Measurements from ENCODE around the gene GABRB3.
"Not testable (repeated sequence)": the region's sequence is repeated elsewhere in the genome, so short reads cannot be mapped to it uniquely, and the experiment has no call there.

GABRB3 gene

DNA sequence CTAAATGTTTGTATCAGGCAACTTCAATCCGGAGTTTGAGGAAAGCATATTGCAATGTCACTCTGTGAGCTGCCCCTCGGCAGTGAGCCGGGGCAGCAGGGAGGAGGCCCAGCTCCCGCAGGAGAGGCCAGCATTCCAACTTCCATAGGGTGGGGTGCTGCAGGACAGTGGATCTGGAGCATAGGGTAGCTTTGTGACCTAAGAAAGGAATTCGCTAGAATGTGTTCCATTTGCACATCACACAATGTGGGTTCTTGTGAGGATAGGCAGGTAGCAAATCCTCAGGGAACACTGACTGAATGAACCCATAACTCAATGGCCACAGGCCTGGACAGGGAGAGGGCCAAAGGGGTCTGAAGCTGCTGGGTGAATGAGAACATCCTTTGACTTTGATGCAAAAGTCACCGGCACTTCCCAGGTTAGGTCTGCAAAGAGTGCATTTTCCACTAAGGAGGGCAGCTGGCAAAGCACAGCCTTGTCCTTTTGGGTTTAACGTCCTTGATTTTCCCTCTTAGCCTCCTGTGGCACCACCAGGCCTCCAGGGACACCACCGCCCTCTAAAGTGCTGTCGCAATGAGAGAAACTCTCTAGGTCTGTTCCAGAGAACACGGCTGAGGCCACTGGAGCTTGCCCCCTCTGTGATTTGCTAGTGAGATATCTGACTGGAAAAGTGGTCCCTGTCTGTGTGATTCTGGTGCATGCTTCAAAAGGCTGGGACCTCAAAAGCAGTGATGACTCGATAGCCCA is 36.2 kb downstream of the GABRB3 start:
- no peak for DNase-seq (ENCODE audit: low spot score)

DNA sequence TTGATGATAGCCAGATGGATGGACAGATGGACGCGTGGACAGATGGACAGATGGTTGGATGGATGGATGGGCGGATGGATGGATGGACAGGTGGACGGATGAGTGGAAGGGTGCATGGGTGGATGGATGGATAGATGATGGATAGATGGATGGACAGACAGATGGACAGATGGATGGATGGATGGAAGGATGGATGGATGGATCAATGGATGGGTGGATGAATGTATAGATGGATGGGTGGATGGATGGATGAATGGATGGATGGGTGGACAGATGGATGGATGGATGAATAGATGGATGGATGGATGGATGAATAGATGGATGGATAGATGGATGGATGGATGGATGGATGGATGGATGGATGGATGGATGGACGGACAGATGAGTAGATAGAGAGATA is 40.9 kb downstream of the GABRB3 start:
- no peak for DNase-seq (ENCODE audit: low spot score)

DNA sequence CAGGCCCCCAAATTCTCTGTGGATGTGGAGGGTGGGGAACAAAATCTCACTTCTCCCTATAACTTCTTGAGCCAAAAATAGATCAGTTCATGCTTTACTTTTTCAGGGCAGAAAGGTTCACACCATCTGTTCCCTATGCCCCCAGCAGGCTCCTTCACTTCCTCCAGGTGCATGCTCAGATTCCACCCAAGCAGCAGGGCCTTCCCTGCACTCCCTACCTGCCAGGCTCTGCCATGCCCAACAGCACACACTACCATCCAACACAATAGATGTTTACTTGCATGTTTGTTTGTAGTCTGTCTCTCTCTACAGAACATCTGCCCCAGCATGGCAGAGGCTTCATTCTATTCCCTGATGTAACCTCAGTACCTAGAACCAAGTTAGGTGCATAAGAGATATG is 43.3 kb downstream of the GABRB3 start:
- no peak for DNase-seq (ENCODE audit: low spot score)

DNA sequence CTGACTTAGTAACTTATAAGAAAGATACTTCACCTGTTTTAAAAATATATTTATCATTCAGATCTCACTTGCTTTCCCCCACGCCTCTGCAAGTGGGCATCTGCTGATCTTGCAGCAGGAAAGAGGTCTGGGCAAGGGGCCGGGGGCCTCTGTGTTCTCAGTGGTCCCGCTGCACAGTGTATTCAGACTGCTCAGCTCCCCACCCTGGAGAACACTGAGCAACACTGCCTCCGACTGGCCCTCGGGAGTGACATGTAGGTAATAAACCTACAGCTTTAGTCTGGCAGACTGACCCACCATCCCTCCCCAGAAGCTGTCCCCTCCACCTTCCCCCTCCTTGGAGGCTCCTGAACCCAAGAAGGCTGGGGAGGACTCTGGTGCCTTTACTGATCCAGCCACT is 43.8 kb downstream of the GABRB3 start:
- DNase-seq (ENCODE audit: low spot score) = no peak

DNA sequence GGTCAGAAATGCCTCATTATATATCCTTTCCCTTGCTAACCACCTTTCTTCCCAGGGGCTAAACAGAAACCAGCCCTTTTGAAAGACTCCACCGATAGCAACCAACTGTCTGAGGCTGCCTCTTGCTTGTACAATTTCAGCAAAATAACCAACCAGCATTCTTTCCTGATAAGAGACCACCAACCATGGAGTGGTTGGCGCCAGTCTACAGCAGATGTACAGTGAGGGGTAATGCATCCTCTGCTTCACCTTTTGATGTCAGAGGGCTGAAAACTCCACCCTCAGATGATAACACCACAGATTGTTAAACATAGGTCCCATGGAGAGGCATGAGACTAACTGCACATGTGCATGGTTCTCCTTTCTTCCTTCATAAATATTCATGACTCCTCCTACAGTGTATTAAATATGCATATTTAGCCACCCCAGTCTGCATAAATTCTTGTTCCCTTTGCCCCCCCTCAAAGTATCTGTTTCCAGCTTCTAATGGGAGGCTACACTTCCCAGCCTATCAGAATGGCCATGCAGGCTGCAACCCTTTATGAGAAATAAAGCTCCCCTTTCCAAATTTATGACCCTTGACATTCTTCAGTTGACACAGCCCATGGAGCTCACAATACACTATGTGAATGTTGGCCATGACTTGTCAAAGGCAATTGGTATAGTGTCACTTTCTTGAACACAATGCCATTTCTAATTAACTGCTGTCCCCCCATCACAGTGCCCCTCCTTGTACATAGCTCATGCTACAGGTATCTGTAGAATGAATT is 48.3 kb downstream of the GABRB3 start:
- DNase-seq (ENCODE audit: low spot score) = no peak

DNA sequence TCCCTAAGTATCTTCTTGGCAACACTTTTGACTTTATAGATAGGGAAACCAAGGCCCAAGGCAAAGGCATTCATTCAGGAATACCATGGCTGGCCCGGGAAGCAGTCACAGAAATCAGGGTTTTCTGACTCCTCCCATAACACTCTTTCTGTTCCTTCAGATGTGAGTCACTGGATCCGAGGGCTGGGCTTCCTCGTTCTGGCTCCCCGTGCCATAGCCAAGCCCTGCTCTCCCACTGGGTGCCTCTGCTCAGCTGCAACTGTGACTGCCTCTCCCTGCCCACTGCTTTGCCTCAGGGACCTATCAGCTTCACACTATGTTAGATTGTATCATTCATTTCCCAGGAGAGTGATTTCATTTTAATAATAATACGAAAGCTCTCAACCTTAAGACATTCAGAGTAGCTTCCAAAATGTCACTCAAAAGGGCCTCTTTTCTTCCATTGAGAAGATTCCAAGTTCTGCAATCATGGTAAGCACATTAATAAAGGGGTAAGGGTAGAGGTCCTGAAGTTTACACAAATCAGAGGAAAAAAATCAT is 50.2 kb downstream of the GABRB3 start:
- no peak for DNase-seq (ENCODE audit: low spot score)

DNA sequence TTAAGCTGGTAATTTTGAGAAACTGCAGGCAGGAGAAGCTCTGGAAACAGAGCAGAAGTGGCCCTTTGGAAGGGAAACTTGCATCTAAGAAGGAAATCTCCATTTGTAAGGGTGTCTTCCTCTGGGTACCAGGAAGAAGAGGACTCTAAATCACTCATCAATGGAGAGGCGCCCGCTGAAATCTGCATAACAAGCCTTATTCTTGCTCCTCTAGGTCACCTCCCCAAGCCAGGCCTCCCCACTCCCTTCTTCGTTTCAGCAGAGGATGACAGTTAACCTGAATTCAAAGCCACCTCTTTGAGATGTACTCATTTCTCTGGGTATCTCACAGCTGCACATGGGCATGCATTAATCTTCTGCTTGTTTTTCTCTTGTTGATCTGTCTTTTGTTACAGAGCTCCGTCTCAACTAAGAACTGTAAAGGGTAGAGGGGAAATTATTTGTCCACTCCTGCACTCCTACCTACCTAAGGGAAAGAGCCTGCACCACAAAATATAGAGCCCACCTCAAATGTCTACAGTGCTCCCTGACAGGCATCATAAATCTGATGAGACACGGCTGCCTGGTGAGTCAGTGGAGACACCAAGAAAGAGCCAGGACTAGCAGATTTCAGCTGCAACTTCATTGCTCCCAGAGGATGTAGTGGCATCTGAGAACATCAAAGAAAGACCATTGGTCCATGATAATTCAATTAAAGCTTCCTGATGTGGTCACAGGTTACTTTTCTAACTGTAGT is 51.5 kb downstream of the GABRB3 start:
- DNase-seq (ENCODE audit: low spot score) = no peak

DNA sequence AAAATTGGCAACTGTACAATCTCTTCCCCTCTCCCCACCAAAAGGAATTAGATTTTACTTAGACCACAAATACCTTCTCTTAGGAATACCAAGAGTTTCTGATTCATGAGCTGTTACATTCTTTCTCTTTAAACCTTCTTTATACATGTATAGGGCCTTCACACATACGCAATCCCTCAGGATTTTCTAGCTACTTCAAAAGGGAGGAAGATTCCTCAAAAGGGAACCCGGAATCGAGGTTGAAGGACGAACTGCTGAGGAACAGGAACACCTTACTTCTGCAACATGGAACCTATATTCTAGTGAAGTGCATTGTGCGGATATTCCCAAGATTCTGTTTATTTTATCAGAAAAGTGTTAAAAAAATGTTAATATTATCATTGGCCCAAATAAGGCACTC is 52.3 kb downstream of the GABRB3 start:
- DNase-seq (ENCODE audit: low spot score) = no peak

DNA sequence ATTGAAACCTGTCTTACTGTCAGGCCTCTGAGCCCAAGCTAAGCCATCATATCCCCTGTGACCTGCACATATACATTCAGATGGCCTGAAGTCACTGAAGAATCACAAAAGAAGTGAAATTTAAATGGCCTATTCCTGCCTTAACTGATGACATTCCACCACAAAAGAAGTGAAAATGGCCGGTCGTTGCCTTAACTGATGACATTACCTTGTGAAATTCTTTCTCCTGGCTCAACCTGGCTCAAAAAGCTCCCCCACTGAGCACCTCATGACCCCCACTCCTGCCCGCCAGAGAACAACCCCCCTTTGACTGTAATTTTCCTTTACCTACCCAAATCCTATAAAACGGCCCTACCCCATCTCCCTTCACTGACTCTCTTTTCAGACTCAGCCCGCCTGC is 53.0 kb downstream of the GABRB3 start:
- DNase-seq (ENCODE audit: low spot score) = not testable (repeated sequence)

DNA sequence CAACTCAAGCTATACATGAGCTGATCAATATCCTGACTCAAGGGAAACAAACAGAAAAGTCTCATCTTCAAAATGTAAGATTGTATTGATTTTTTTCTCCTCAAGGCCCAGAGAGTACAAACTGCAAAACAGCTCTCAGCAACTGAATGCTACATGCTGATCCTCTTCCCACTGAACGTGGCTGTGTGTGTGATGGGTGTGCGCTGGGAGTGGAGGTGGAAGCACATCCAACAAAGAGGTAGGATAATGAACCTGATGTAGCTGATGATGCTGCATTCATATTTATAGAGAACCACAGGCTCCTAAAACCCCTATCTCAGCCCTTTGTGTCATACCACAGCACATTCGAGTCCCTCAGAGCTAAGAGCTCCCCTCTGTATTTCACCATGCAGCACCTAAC is 56.8 kb downstream of the GABRB3 start:
- DNase-seq (ENCODE audit: low spot score) = no peak

DNA sequence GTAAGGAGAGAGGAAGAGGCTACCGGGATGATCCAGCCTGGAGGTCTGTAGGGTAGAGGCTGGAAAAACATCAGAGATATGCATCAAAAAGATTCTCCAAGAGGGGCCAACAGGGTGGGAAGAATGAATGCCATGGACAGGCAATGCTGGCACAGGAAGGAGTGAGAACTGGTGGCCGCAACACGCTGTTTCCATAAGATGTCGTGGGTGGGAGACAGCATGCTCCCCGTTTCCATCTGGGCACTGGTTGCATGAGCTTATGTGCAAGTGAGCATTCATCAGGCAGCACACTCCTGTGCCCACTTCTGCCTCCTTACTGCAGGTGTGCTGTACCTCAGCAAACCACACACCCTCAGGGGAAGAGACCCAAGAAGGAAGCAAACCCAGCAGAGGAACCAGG is 59.4 kb downstream of the GABRB3 start:
- DNase-seq (ENCODE audit: low spot score) = no peak

DNA sequence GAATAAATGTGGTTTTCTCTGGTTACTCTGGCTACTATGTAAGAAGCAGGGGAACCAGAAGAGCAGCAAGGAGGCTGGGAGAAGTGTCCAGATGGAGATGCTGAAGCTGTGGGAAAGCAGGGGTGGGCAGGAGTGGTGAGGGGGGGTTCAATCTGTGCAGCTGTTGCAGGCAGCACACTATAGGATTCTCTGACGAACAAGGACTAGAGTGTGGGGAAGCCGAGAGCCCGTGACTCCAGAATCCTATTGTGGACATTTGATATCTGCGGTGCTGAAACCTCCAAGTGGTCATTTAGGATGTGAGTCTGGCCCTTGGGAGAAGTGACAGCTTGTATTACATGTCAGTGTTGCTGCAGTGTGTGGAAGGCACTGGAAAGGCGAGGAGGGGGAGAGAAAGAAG is 60.5 kb downstream of the GABRB3 start:
- DNase-seq (ENCODE audit: low spot score) = no peak

DNA sequence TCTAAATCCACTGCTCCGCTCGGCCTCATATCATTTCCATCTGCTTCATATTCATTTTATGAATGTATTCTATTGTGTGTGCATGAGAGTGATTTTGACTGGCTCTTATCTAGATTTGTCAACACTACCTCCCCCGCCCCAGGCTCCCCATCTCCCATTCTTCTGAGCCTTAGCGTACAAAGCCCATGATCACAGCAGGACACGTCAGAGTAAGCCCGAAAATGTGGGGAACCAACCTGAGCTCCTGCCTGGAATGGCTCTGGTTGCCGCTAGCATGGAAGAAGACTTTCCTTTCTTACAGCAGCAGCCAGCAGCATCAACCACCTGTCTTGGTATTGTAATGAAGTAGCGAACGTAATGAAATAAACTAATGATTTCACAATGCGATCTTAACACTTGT is 61.4 kb downstream of the GABRB3 start:
- DNase-seq (ENCODE audit: low spot score) = no peak

DNA sequence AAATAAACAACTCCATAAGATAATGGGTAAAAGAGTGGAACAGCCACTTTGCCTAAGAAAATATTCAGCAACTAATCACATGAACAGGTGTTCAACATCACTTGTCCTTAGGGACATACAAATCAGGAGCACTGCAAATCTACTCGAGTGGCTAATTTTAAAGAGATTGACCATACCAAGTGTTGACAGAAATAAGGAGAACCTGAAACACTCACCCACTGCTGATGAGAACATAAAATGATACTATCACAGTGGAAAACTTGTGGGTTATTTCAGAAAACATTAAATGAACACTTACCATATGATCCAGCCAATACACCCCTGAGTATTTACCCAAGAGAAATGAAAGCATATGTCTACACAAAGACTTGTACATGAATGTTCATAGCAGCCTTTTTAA is 70.5 kb downstream of the GABRB3 start:
- no peak for DNase-seq (ENCODE audit: low spot score)

DNA sequence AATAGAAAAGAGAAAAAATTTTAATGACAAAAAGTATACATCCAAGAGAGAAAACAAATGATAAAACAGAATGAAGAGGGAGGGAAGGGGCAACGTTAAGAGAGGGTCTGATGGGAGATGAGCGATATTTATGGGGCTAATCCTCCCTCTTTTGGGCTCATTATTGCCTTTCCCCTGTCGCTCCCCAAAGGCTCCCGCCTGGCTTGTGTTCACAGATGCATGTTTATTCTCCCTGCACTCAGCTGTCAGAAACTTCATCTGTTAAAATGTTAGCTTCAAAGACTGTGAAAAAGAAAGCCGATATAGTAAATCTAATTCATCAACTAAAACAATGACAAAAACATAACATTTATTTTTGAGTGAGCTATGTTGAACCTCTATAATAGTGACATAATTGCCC is 74.3 kb downstream of the GABRB3 start:
- no peak for DNase-seq (ENCODE audit: low spot score)

DNA sequence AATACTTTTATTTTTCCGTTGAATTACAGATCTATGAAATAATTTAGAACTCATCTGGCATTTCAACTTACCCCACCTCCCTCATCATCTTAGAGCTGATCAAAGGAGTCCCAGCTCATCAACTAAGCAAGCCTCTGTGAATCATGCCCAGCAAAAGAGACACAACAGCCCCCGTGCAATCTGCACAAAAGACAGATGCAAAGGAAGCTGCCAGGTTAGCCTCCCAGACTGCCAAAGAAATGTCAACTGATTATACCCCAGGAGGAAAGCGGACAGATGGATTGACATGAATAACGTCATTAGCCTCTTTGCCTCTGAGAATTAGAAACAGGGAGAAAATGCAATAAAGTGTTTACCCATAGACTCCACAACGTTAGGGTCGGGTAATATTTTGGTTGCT is 75.0 kb downstream of the GABRB3 start:
- DNase-seq (ENCODE audit: low spot score) = no peak

DNA sequence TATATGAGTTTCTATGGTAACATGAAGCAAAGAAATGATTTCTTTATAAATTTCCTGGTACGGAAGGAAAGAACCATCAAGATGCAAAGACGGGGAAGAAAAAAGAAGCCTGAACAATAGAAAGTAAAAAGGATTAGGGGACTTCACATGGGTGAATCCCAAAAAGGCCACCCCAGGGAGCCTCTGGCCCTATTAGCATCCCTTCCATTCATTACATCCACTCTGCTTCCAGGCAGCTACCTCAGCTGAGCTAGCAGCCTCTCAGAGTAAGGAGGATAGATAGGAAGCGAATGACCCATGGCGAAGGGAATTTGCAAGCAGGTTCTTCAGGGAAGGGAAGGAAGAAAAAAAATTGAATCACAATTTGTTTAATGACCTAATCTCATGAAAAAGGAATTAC is 81.6 kb downstream of the GABRB3 start:
- no peak for DNase-seq (ENCODE audit: low spot score)

DNA sequence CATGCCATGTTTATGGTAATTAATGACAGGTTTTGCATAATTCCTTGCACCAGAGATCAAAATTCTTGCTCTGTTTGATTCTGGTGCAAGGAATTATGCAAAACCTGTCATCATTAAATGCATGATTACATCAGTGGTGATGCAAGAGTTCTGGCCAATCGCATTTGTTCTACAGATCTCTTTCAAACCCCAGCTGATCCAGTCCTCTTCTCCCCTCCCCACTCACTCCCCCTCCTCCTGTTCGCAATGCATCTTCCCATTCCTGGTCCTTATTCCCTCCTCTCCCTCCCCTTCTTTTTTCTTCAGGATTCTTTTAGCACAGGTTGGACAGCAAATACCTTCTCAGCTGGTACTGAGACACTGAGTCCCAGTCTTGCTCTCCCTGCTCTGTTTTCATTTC is 82.1 kb downstream of the GABRB3 start:
- DNase-seq (ENCODE audit: low spot score) = no peak

DNA sequence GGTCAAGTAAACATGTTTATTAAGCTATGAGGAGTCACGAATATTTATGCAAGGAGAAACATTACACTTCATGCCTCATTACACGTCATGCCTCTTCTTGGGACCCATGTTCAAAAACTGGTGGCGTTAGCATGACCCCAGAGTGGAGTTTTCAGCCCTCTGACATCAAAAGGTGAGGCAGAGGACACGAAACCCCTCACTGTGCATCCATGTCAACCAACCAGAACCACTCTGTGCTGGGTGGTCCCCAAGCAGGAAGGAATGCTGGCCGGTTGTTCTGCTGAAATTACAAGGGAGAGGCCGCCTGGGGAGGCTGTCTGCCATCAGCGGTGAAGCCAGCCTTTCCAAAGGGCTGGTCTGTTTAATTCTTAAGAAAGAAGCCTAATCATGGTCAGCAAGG is 83.4 kb downstream of the GABRB3 start:
- DNase-seq (ENCODE audit: low spot score) = no peak

DNA sequence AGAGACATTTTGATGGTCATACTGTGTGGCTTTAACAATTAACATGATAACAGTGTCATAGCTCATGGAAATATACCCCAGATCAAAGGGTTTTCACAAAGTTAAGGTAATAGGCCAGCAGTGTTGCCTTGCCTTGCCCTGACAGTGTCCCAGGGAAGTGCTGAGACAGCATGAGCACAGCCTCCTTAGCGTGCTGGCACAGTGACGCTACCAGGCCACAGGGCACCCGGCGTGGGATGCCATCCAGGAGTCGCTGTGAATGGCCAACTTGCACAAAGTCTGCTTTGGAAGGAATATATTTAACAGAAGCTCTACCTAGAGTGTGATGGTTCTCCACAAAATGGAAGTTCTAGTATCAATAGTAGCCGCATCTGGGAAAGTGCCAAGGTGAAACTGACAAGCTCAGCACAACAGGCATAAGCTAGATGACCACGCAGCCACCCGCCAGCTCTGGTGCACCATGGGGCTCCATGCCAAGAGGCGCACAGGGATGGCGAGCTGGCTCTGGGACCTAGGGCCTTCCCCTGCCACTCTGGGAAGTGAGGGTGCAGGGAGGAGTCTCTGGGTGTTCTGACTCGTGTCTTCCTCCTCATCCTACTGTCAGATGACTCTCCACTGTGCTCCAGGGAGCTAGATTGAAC is 86.2 kb downstream of the GABRB3 start:
- DNase-seq (ENCODE audit: low spot score) = no peak

DNA sequence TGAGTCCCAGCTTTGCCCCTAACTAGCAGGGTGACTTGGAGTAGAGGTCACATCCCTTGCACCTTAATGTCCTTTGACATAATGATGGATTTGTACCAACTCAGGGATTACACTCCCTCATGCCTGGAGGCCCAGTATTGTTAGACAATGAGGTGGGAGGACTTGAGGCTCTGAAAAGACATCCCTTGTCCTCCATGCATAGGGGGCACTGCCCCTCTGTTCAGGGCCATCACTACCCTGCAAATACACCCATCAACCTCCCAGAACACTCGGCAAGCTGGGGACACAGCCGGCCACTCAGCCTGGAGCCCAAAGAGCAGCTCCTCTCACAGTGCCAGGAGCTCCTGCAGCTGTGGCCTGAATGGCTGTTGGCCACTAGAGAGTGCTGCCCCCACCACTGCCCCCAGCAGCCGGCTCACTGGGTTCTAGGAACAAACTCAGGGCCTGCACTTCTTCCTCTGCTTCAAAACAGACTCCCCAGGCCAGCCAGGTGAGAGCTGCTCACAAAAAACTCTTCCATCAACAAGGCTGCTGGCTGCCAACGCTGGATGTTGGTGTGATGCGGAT is 90.2 kb downstream of the GABRB3 start:
- no peak for DNase-seq (ENCODE audit: low spot score)

DNA sequence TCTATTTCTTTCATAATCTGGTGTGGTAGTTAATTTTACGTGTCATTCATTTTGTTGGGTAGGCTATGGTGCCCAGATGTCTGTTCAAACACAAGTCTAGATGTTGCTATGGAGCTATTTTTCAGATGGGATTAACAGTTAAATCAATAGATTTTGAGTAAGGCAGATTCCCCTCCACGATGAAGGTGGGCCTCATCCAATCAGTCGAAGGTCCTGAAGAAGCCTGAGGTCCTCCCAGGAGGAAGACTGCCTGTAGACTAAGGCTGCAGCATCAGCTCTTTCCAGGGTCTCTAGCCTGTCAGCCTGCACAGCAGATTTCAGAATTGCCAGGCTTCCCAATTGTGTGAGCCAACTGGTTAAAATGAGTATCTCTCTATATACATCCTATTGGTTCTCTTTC is 92.9 kb downstream of the GABRB3 start:
- DNase-seq (ENCODE audit: low spot score) = no peak

Measured in D341Med (cell line).